Gastrocnemius medialis (tissue), 4 donors: ENCODE measurements around the gene SUSD1.

Experiments
- CTCF ChIP-seq, 5 experiments: fragments of 450-650 bp in 3 of 5; fragments of 200-600 bp in 2 of 5; sonication (generic) in 2 of 5; IDR thresholded peaks in 4 of 5; conservative IDR thresholded peaks in 1 of 5; 1 replicate in 4 of 5; 2 replicates in 1 of 5; pipeline ENCODE4 v1.5.1; 2016 to 2019; ENCODE audit warnings: antibody characterized with exemption in 5 of 5, mild to moderate bottlenecking in 3 of 5, moderate library complexity in 3 of 5
- POLR2A ChIP-seq, 2 donors: fragments of 450-650 bp; IDR thresholded peaks; one replicate each; pipeline ENCODE4 v1.6.1; 2017; ENCODE audit warnings: antibody characterized with exemption in 2 of 2, mild to moderate bottlenecking in 2 of 2, moderate library complexity in 2 of 2

- TF ChIP-seq CTCF (IDR thresholded peaks at IDR 0.05 in 4 of 5, conservative IDR thresholded peaks at IDR 0.05 in 1 of 5) (no peak), POLR2A (IDR thresholded peaks at IDR 0.05) (no peak)
These were observed 98.3 kb downstream of the SUSD1 start for GRCh38 chr9:112076814-112077213.
